ENCODE measurements around the gene ZNF469. TPM values are rescaled to one million over a fixed set of nuclear protein-coding genes. Genes with fewer than 3 reads are reported as not detected.

The ZNF469 gene
- polyA plus RNA-seq, 1 donor (not counting 4 experiments of a cell fraction or from before 2014, with no cell fraction given) = not detected

- no peak for TF ChIP-seq CTCF (optimal IDR thresholded peaks at IDR 0.05 in 1 of 3, IDR thresholded peaks at IDR 0.05 in 1 of 3, conservative IDR thresholded peaks at IDR 0.05 in 1 of 3; ENCODE audit: extremely low read depth in 1 of 3, insufficient read depth in 2 of 3, low read length in 3 of 3)
- no peak for TF ChIP-seq EZH2 (IDR thresholded peaks at IDR 0.05; ENCODE audit: low read length)
- FAIRE-seq = no peak
- H2AFZ ChIP-seq (ENCODE audit: control insufficient read depth, low read length) = no peak overlapping the region
Observed at GRCh38 chr16:88348377-88349152, 34.2 kb upstream of the ZNF469 start.

GRCh38 chr16:88349153-88349902, 33.4 kb upstream of the ZNF469 start:
- no peaks in the 10 kb centered on the region for H3K27me3 ChIP-seq (ENCODE audit: control insufficient read depth, extremely low read depth, insufficient read depth, low read length)
- no peaks in the 10 kb centered on the region for H3K9me3 ChIP-seq (ENCODE audit: control insufficient read depth, low read depth, low read length)
- no peaks in the 10 kb centered on the region for H3K79me2 ChIP-seq (ENCODE audit: control insufficient read depth, insufficient read depth, low read length)
- no peak overlapping the region for H3K4me2 ChIP-seq (ENCODE audit: control insufficient read depth, extremely low read depth, insufficient read depth, low read depth, low read length)
- no peaks in the 10 kb centered on the region for H4K20me1 ChIP-seq (ENCODE audit: control insufficient read depth, extremely low read depth, insufficient read depth, low read length)
- H3K4me1 ChIP-seq (ENCODE audit: control insufficient read depth, extremely low read depth, insufficient read depth, low read length) = no peaks in the 10 kb centered on the region
- no peak overlapping the region for H3K9ac ChIP-seq (ENCODE audit: control insufficient read depth, extremely low read depth, insufficient read depth, low read length)
- DNase-seq (ENCODE audit: low read depth, low spot score) (no peak), FAIRE-seq (no peak)
- no peak overlapping the region for H3K4me3 ChIP-seq (ENCODE audit: control insufficient read depth in 2 of 3, extremely low read depth in 1 of 3, insufficient read depth in 2 of 3, low read depth in 1 of 3, low read length in 3 of 3)
- no peak overlapping the region for H2AFZ ChIP-seq (ENCODE audit: control insufficient read depth, low read length)
- TF ChIP-seq CTCF (optimal IDR thresholded peaks at IDR 0.05 in 1 of 3, IDR thresholded peaks at IDR 0.05 in 1 of 3, conservative IDR thresholded peaks at IDR 0.05 in 1 of 3; ENCODE audit: extremely low read depth in 1 of 3, insufficient read depth in 2 of 3, low read length in 3 of 3) = no peak
- TF ChIP-seq EZH2 (IDR thresholded peaks at IDR 0.05; ENCODE audit: low read length) = no peak
- dilution Hi-C loops (cut with MboI; ENCODE audit: extremely low pct_ligation_motif_present, low sequenced_read_pairs) = no loop called here
- no peak overlapping the region for H3K27ac ChIP-seq (ENCODE audit: control insufficient read depth, insufficient read depth, low read length)
- no peaks in the 10 kb centered on the region for H3K9me1 ChIP-seq (ENCODE audit: control insufficient read depth, extremely low read depth, insufficient read depth, low read length)
- no peaks in the 10 kb centered on the region for H3K36me3 ChIP-seq (ENCODE audit: control insufficient read depth in 2 of 2, extremely low read depth in 1 of 2, insufficient read depth in 2 of 2, low read length in 2 of 2)

More at GRCh38 chr16:88348377-88349152, 34.2 kb upstream of the ZNF469 start:
- H3K27ac ChIP-seq (ENCODE audit: control insufficient read depth, insufficient read depth, low read length) = no peak overlapping the region
- H3K4me2 ChIP-seq (ENCODE audit: control insufficient read depth, extremely low read depth, insufficient read depth, low read depth, low read length) = no peak overlapping the region
- no peak for DNase-seq (ENCODE audit: low read depth, low spot score)
- no peaks in the 10 kb centered on the region for H3K36me3 ChIP-seq (ENCODE audit: control insufficient read depth in 2 of 2, extremely low read depth in 1 of 2, insufficient read depth in 2 of 2, low read length in 2 of 2)
- no peaks in the 10 kb centered on the region for H3K27me3 ChIP-seq (ENCODE audit: control insufficient read depth, extremely low read depth, insufficient read depth, low read length)
- no peaks in the 10 kb centered on the region for H3K9me3 ChIP-seq (ENCODE audit: control insufficient read depth, low read depth, low read length)
- H3K4me3 ChIP-seq (ENCODE audit: control insufficient read depth in 2 of 3, extremely low read depth in 1 of 3, insufficient read depth in 2 of 3, low read depth in 1 of 3, low read length in 3 of 3) = no peak overlapping the region
- no peaks in the 10 kb centered on the region for H4K20me1 ChIP-seq (ENCODE audit: control insufficient read depth, extremely low read depth, insufficient read depth, low read length)
- no peak overlapping the region for H3K9ac ChIP-seq (ENCODE audit: control insufficient read depth, extremely low read depth, insufficient read depth, low read length)
- dilution Hi-C loops (cut with MboI; ENCODE audit: extremely low pct_ligation_motif_present, low sequenced_read_pairs) = no loop called here
- no peaks in the 10 kb centered on the region for H3K4me1 ChIP-seq (ENCODE audit: control insufficient read depth, extremely low read depth, insufficient read depth, low read length)
- H3K79me2 ChIP-seq (ENCODE audit: control insufficient read depth, insufficient read depth, low read length) = no peaks in the 10 kb centered on the region
- H3K9me1 ChIP-seq (ENCODE audit: control insufficient read depth, extremely low read depth, insufficient read depth, low read length) = no peaks in the 10 kb centered on the region
